PFSK-1 (cell line): ENCODE data around the gene ATP4A.

ENCODE experiments used
- POLR2AphosphoS5 ChIP-seq: IDR thresholded peaks from 2 replicates; pipeline ENCODE4 v1.6.1; 2012; ENCODE audit warnings: low read depth, mild to moderate bottlenecking, control low read depth, low read length, moderate library complexity
- REST ChIP-seq, 2 experiments: IDR thresholded peaks; 2 replicates each; pipeline versions ENCODE4 v1.6.1 to v1.8.0; 2011 to 2012; ENCODE audit warnings: low read depth in 2 of 2, low read length in 2 of 2, control low read depth in 1 of 2, inconsistent platforms in 1 of 2, mild to moderate bottlenecking in 1 of 2, moderate library complexity in 1 of 2; ENCODE audit not compliant: insufficient read depth in 1 of 2
- SIN3A ChIP-seq: IDR thresholded peaks from 2 replicates; pipeline ENCODE4 v1.6.1; 2012; ENCODE audit warnings: mild to moderate bottlenecking, low read length, moderate library complexity, borderline replicate concordance; ENCODE audit not compliant: insufficient read depth

DNA sequence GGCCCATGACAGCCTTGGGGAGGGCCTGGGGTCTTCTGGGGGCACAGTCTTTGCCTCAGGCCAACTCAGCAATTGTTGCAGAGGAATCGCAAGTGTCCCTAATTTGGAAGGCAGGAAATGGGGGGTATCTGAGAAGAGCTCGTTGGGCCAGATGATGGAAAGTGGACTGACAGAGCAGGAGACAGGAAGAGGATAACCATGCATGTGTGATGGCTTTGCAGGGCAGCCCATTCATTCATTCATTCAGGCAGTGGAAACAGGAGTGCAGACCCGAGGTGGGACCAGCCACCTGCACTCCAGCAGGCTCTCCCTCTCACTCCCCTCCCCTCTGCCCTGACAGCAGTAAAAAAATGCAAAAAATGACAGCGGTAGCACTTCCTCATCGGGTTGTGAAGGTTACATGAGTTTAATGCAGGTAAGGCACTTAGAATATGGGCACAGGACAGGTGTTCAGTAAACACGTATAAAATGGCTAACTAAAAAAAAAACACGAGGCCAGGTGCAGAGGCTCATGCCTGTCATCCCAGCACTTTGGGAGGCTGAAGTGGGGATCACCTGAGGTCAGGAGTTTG is 23.0 kb downstream of the ATP4A start:
- TF ChIP-seq SIN3A (no peak), REST (IDR thresholded peaks at IDR 0.05; ENCODE audit: insufficient read depth in 1 of 2, low read depth in 2 of 2, low read length in 2 of 2) (no peak), POLR2AphosphoS5 (no peak)
